ENCODE measurements around the gene TMIE. TPM values are rescaled to one million over a fixed set of nuclear protein-coding genes. Genes with fewer than 3 reads are reported as not detected.

The TMIE gene
- polyA plus RNA-seq, 1 donor (not counting 4 experiments of a cell fraction or from before 2014, with no cell fraction given), result 0.07 TPM

DNA sequence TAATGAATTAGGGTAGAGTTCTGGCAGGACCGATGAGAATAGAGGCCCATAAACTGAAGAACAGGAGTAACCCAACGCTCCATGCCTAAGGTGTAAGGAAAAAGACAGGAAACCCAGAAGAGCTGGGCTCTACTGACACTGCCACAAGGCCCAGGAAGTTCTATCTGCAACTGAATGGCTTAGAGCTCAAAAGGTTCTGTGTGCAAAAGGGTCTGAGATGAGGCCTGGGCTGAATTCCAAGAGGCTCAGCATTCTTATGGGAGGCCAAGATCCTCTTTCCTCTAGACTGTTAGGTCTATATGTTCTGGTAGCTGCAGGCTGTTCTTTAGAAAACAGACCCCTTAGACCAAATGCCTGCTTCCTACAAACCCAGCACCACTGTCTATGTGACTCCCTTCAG, 47.0 kb downstream of the TMIE start:
- H3K27me3 ChIP-seq (ENCODE audit: control insufficient read depth, extremely low read depth, insufficient read depth, low read length), result no peaks in the 10 kb centered on the region
- H3K4me2 ChIP-seq (ENCODE audit: control insufficient read depth, extremely low read depth, insufficient read depth, low read depth, low read length), result no peak overlapping the region
- no peaks in the 10 kb centered on the region for H4K20me1 ChIP-seq (ENCODE audit: control insufficient read depth, extremely low read depth, insufficient read depth, low read length)
- dilution Hi-C loops (cut with MboI; ENCODE audit: extremely low pct_ligation_motif_present, low sequenced_read_pairs), result no loop called here
- no peak for DNase-seq (ENCODE audit: low read depth, low spot score)
- TF ChIP-seq EZH2 (IDR thresholded peaks at IDR 0.05; ENCODE audit: low read length), result no peak
- TF ChIP-seq, protein P1, sequence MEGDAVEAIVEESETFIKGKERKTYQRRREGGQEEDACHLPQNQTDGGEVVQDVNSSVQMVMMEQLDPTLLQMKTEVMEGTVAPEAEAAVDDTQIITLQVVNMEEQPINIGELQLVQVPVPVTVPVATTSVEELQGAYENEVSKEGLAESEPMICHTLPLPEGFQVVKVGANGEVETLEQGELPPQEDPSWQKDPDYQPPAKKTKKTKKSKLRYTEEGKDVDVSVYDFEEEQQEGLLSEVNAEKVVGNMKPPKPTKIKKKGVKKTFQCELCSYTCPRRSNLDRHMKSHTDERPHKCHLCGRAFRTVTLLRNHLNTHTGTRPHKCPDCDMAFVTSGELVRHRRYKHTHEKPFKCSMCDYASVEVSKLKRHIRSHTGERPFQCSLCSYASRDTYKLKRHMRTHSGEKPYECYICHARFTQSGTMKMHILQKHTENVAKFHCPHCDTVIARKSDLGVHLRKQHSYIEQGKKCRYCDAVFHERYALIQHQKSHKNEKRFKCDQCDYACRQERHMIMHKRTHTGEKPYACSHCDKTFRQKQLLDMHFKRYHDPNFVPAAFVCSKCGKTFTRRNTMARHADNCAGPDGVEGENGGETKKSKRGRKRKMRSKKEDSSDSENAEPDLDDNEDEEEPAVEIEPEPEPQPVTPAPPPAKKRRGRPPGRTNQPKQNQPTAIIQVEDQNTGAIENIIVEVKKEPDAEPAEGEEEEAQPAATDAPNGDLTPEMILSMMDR (optimal IDR thresholded peaks at IDR 0.05 in 1 of 3, IDR thresholded peaks at IDR 0.05 in 1 of 3, conservative IDR thresholded peaks at IDR 0.05 in 1 of 3; ENCODE audit: extremely low read depth in 1 of 3, insufficient read depth in 2 of 3, low read length in 3 of 3), result no peak
- no peak overlapping the region for H3K27ac ChIP-seq (ENCODE audit: control insufficient read depth, insufficient read depth, low read length)
- no peak overlapping the region for H3K9ac ChIP-seq (ENCODE audit: control insufficient read depth, extremely low read depth, insufficient read depth, low read length)
- no peaks in the 10 kb centered on the region for H3K9me3 ChIP-seq (ENCODE audit: control insufficient read depth, low read depth, low read length)
- no peaks in the 10 kb centered on the region for H3K36me3 ChIP-seq (ENCODE audit: control insufficient read depth in 2 of 2, extremely low read depth in 1 of 2, insufficient read depth in 2 of 2, low read length in 2 of 2)
- H2AFZ ChIP-seq (ENCODE audit: control insufficient read depth, low read length), result no peak overlapping the region
- no peaks in the 10 kb centered on the region for H3K4me1 ChIP-seq (ENCODE audit: control insufficient read depth, extremely low read depth, insufficient read depth, low read length)
- no peak overlapping the region for H3K4me3 ChIP-seq (ENCODE audit: control insufficient read depth in 2 of 3, extremely low read depth in 1 of 3, insufficient read depth in 2 of 3, low read depth in 1 of 3, low read length in 3 of 3)
- H3K79me2 ChIP-seq (ENCODE audit: control insufficient read depth, insufficient read depth, low read length), result no peaks in the 10 kb centered on the region
- FAIRE-seq, result no peak
- no peaks in the 10 kb centered on the region for H3K9me1 ChIP-seq (ENCODE audit: control insufficient read depth, extremely low read depth, insufficient read depth, low read length)

DNA sequence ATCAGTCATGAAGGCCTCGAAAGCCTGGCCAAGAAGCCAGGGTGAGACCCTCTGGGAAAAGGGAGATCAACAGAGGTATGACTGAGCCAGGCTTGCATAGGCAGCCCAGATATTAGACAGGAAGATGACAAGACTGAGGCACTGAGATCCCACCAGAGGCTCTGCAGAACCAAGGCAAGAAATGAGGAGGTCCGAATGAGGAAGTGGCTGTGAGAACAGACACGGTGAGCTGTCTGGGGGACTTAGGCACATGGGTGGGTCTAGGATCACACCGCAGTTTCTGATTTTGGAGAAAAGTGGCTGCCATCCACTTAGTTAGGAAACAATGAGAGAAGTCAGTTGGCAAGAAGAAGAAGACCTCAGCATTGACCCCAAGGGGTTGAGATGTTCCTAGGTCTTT, 47.9 kb downstream of the TMIE start:
- no peak for FAIRE-seq
- H3K4me3 ChIP-seq (ENCODE audit: control insufficient read depth in 2 of 3, extremely low read depth in 1 of 3, insufficient read depth in 2 of 3, low read depth in 1 of 3, low read length in 3 of 3), result no peak overlapping the region
- no peaks in the 10 kb centered on the region for H3K36me3 ChIP-seq (ENCODE audit: control insufficient read depth in 2 of 2, extremely low read depth in 1 of 2, insufficient read depth in 2 of 2, low read length in 2 of 2)
- H3K9me3 ChIP-seq (ENCODE audit: control insufficient read depth, low read depth, low read length), result no peaks in the 10 kb centered on the region
- DNase-seq (ENCODE audit: low read depth, low spot score), result no peak
- H3K9me1 ChIP-seq (ENCODE audit: control insufficient read depth, extremely low read depth, insufficient read depth, low read length), result no peaks in the 10 kb centered on the region
- no peaks in the 10 kb centered on the region for H3K79me2 ChIP-seq (ENCODE audit: control insufficient read depth, insufficient read depth, low read length)
- no peak overlapping the region for H2AFZ ChIP-seq (ENCODE audit: control insufficient read depth, low read length)
- no peaks in the 10 kb centered on the region for H3K27me3 ChIP-seq (ENCODE audit: control insufficient read depth, extremely low read depth, insufficient read depth, low read length)
- no peak for TF ChIP-seq EZH2 (IDR thresholded peaks at IDR 0.05; ENCODE audit: low read length)
- TF ChIP-seq, protein P1 (optimal IDR thresholded peaks at IDR 0.05 in 1 of 3, IDR thresholded peaks at IDR 0.05 in 1 of 3, conservative IDR thresholded peaks at IDR 0.05 in 1 of 3; ENCODE audit: extremely low read depth in 1 of 3, insufficient read depth in 2 of 3, low read length in 3 of 3), result no peak
- dilution Hi-C loops (cut with MboI; ENCODE audit: extremely low pct_ligation_motif_present, low sequenced_read_pairs), result no loop called here
- no peak overlapping the region for H3K4me2 ChIP-seq (ENCODE audit: control insufficient read depth, extremely low read depth, insufficient read depth, low read depth, low read length)
- H3K27ac ChIP-seq (ENCODE audit: control insufficient read depth, insufficient read depth, low read length), result no peak overlapping the region
- H4K20me1 ChIP-seq (ENCODE audit: control insufficient read depth, extremely low read depth, insufficient read depth, low read length), result no peaks in the 10 kb centered on the region
- H3K9ac ChIP-seq (ENCODE audit: control insufficient read depth, extremely low read depth, insufficient read depth, low read length), result no peak overlapping the region
- H3K4me1 ChIP-seq (ENCODE audit: control insufficient read depth, extremely low read depth, insufficient read depth, low read length), result no peaks in the 10 kb centered on the region
